GM12801 (cell line): ENCODE results near the gene ATP11A.

Experiments used
- TF ChIP-seq, protein P1 (sequence below): IDR thresholded peaks from one replicate; pipeline ENCODE4 v1.5.1; 2011; ENCODE audit warnings: control low read depth; ENCODE audit not compliant: insufficient read length; ENCODE audit errors: extremely low read depth

Gene ATP11A

DNA sequence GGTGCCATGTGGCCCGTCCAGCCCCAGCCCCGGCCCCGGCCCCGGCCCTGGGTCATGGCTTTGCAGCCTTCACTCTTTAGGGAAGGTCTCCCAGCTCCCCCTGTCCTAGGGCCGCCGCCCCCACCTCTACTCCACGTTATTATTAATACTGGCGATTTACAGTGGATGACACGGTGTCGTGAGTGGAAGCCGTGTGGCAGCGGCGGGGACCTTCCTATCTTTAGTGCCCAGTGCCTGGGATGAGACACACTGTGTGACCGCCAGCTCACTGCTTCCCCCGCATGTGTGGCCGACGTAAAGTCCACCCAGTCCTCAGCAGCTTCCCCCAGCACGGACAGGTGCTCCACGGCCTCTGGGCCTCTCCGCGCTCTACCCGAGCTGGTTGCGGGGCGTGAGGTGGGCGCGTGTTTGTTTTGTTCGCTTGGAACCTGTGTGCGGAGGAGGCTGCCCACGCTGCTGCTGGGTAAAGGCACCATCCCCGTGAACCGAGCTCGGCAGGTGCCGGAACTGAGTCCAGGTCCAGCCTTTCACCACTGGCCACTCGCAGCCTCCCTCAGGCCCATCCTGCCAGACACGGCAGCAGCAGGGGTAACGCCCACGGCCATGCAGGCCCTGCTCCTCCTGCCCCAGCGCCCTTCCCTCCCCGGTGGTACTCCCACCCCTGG, 208.2 kb downstream of the ATP11A start:
- TF ChIP-seq, protein P1, sequence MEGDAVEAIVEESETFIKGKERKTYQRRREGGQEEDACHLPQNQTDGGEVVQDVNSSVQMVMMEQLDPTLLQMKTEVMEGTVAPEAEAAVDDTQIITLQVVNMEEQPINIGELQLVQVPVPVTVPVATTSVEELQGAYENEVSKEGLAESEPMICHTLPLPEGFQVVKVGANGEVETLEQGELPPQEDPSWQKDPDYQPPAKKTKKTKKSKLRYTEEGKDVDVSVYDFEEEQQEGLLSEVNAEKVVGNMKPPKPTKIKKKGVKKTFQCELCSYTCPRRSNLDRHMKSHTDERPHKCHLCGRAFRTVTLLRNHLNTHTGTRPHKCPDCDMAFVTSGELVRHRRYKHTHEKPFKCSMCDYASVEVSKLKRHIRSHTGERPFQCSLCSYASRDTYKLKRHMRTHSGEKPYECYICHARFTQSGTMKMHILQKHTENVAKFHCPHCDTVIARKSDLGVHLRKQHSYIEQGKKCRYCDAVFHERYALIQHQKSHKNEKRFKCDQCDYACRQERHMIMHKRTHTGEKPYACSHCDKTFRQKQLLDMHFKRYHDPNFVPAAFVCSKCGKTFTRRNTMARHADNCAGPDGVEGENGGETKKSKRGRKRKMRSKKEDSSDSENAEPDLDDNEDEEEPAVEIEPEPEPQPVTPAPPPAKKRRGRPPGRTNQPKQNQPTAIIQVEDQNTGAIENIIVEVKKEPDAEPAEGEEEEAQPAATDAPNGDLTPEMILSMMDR = no peak

DNA sequence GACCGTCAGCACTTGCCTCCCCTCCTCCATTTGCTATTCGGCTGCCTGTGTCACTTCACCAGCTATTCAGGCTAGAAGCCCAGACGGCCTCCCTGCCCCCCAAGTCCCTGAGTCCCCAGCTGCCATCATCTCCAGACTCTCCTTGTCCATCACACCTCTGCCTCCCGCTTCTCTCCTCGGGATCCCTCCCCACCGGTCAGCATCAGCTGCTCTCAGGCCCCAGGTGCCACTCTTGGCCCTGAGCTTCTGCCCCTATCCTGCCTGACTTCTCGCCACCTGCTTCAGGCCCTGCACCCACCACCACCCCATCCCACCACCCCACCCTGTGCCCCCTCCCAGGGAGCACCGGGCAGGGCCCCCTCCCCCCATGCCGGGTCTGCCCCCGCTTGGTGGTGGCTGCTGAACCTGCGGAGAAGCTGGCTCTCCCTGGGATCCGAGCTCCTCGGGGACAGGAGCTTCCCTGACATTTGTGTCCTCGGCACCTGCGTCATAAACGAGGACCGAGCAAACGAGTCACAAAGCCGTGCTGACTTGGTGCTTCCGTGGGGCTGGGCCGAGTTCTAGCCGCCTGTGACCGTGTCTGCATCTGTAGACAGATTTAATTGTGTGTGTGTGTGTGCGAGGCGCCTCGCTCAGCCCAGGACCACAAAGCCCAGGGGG, 208.9 kb downstream of the ATP11A start:
- TF ChIP-seq, protein P1 = no peak

DNA sequence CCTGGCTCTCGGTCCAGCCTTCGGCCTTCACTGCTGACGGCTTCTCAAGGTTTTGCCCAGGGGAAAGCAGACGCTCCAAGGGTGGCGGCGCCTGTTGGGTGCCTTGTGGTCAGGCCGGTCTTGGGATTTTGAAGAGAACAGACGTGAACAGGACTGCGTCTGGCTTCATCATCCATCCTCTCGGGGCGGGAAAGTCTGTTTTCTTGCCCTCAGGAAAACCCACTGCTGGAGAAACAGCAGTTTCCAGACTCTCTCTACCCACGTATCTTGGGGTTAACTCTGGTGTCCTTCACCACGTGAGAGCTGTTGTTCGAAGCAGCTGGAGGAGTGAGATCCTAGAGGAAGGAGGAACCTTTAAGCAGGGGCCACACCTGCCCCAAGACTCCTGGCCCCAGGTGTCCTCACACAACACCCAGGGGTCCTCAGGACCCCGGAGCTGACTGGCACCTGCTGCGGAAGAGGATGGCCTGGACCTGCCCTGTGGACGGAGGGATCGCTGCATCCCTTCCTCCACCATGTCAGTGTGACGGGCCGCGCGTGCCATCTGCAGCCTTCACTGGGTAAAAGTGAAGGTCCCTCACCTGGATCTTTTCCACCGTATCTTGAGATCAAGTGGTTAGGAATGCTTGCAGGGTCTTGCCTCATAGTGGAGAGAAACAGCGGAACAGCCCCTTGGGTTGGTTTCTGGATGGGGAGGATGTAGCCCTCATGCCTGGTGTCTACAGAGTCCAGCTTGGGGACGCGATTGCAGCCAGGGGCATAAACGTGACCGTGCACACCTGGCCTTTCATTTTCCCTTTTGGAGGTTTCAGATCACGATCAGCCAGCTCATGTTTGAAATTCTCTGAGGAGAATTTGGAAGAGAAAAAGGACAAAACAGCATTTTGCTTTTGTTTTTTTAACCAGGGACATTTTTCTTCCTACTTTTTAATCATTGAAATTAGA, 209.7 kb downstream of the ATP11A start:
- TF ChIP-seq, protein P1 = no peak

DNA sequence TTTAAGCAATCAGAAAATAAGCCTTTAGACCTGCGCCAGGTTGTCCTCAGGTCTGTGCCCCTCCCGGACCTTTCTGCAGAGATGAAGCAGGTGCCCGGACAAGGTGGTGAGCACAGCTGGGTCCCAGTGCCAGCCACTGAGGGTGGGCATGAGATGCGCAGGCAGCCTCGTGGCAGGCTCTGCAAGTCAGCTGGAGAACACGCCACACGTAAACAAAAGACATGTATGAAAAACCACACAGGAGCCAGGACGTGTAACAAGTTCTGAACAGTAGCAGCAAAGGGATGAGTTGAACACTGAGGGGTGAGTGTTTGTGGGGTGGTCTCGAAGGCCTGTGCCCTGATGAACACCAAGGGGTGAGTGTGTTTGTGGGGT, 210.4 kb downstream of the ATP11A start:
- TF ChIP-seq, protein P1 = no peak

DNA sequence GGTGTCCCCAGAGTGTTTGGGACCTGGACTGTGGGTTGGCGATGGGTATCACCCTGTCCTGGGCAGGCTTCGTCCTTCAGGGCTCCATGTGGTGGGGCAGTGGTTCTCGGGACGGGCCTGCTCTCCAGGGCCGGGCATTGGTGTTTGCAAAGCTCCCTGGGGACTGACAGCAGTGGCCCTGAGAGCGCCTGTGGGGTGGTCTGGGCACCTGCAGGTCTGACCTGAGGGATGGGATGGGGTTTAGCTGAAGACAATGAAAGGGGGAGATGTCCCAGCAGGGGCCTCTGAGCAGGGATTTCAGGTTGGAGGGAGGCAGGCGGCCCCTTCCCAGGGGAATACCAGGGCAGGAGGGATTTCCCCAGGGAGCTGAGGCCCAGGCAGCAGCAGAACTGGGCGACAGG, 210.9 kb downstream of the ATP11A start:
- TF ChIP-seq, protein P1 = no peak

DNA sequence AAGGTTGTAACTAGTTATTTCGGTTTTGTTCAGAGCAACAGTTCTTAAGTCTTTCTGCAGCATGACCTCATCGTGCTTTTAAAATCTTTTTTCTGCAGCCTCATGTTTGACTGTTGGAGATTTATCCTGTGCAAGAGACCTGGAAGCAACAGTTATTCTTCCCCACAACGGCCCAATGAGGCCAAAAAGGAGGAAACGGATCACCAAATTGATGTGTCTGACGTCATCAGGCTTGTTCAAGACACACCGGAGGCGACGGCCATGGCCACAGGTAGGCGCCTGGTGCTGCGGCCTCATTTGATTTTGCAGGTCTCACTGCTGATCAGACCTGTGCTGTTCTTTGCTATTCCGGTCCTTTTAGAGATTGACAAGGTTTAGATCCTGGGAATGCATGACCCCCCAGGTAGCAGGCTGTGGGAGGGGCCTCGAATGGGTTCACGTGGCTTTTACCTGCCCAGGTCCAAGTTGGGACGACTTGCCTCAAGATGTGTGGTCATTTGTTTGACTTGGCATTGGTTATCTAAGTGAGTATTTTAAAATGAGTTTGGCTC, 212.3 kb downstream of the ATP11A start:
- TF ChIP-seq, protein P1 = no peak

DNA sequence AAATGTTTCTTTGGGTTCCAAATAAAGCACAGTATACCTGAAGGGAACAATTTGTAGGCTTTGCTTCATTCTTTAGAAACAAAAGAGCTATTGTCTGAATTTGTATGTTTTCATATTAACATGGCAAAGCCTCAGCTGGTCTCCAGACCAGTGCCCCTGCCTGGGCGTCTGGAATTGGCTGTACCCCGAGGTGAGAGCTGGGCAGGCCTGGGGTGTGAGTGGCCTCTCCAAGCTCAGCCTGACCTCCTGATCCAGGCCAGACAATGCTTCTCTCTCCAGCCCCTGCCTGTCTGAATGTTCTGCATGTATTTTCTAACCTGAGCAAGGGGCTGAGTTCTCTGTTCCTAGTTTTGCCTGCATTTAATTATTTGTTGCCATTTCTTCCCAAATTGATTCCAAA, 212.8 kb downstream of the ATP11A start:
- TF ChIP-seq, protein P1 = no peak
